ENCODE results near the gene PLA2G4B. TPM values are rescaled to one million over a fixed set of nuclear protein-coding genes. Genes with fewer than 3 reads are reported as not detected.

Gene PLA2G4B, protein sequence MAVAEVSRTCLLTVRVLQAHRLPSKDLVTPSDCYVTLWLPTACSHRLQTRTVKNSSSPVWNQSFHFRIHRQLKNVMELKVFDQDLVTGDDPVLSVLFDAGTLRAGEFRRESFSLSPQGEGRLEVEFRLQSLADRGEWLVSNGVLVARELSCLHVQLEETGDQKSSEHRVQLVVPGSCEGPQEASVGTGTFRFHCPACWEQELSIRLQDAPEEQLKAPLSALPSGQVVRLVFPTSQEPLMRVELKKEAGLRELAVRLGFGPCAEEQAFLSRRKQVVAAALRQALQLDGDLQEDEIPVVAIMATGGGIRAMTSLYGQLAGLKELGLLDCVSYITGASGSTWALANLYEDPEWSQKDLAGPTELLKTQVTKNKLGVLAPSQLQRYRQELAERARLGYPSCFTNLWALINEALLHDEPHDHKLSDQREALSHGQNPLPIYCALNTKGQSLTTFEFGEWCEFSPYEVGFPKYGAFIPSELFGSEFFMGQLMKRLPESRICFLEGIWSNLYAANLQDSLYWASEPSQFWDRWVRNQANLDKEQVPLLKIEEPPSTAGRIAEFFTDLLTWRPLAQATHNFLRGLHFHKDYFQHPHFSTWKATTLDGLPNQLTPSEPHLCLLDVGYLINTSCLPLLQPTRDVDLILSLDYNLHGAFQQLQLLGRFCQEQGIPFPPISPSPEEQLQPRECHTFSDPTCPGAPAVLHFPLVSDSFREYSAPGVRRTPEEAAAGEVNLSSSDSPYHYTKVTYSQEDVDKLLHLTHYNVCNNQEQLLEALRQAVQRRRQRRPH
- total RNA-seq (2021) (3.6 and 7.8 TPM in 2 replicates), Bru-seq, nascent RNA (percentile 44 among the genes with signal in this experiment), BruChase-seq, experiment 1, labeled RNA remaining after a 2-hour chase (percentile 62 among the genes with signal in this experiment), BruChase-seq, experiment 2, labeled RNA remaining after a 6-hour chase (percentile 68 among the genes with signal in this experiment)
- long read RNA-seq, result 0 reads

DNA sequence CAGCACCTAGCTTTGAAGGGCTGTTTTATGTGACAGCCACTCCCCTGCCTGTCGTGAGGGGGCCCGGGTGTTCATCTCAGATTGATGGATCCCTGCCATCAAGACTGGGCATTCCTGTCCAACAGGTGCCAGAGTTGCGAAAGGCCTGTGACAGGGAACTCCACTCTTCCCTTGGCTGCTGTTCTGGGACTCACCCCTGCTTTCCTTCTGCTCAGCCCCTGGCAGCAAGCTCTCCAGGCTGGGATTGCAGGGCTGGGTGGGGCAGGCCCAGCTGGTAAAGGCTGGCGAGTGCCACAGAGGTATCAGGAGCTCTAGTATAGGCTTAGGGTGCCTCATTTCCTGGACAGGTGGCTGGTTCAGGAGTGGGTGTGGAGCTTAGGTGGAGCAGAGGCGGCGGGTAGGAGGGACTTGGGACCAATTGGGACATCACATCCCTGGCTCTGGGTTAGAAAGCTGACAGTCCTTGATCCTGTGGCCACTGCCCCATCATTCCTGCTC lies at the start of gene PLA2G4B:
TSS of gene PLA2G4B (plus strand) at position 448 of the 498 bp plus-strand sequence. CDS start 67 bp downstream, outside the sequence.
- peak; percentile 92 to 96 for DNase-seq
- BruUV-seq (replicated peaks), result no TSS peak

DNA sequence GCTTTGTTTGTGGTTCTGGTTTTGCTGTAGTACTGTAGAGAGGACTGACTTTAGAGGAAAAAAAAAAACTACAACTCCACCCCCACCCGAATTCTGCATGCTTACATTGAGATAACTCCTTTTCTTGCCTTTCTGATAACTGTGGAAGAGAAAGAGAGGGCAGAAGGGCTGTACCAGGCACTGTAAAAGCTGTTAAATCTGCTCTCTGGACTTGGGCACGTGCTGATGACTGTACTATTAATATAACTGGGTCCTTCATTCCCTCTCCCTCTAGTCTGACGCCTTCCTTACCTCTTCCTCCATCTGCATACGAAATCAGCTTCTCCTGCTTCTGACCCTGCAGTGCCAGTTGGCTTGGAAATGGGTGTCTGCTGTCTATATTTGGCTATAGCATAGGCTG lies 49.4 kb upstream of the PLA2G4B start:
- H3K9me2 ChIP-seq (ENCODE audit: insufficient read depth), result no peaks in the 10 kb centered on the region
- H3K9me3 ChIP-seq (ENCODE audit: insufficient read depth, low read depth), result no peaks in the 10 kb centered on the region
- peaks cover 16% of the 10 kb centered on the region for H3K4me1 ChIP-seq (replicated peaks; ENCODE audit: insufficient read depth)
- H3K4me3 ChIP-seq, result no peak overlapping the region
- no peaks in the 10 kb centered on the region for H3K27me3 ChIP-seq (ENCODE audit: insufficient read depth, low read depth)
- H3K36me3 ChIP-seq (ENCODE audit: low read depth), result no peaks in the 10 kb centered on the region
- H3K27ac ChIP-seq, result no peak overlapping the region
- intact Hi-C loops (cut with micrococcal nuclease; ENCODE audit: unreplicated experiment), result no loop called here
- TF ChIP-seq, protein P1, sequence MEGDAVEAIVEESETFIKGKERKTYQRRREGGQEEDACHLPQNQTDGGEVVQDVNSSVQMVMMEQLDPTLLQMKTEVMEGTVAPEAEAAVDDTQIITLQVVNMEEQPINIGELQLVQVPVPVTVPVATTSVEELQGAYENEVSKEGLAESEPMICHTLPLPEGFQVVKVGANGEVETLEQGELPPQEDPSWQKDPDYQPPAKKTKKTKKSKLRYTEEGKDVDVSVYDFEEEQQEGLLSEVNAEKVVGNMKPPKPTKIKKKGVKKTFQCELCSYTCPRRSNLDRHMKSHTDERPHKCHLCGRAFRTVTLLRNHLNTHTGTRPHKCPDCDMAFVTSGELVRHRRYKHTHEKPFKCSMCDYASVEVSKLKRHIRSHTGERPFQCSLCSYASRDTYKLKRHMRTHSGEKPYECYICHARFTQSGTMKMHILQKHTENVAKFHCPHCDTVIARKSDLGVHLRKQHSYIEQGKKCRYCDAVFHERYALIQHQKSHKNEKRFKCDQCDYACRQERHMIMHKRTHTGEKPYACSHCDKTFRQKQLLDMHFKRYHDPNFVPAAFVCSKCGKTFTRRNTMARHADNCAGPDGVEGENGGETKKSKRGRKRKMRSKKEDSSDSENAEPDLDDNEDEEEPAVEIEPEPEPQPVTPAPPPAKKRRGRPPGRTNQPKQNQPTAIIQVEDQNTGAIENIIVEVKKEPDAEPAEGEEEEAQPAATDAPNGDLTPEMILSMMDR (conservative IDR thresholded peaks at IDR 0.05), result no peak
- TF ChIP-seq EZH2 (IDR thresholded peaks at IDR 0.05; ENCODE audit: low read depth), result no peak
- ChIA-PET CTCF (no interaction called here), POLR2A (ENCODE audit: unreplicated experiment) (no interaction called here)
- no peak overlapping the region for H3K4me2 ChIP-seq
- H2AFZ ChIP-seq, result no peak overlapping the region
- no TSS peak for BruUV-seq (replicated peaks)
- no peaks in the 10 kb centered on the region for H3F3A ChIP-seq (ENCODE audit: insufficient read depth, low read depth)
- DNase-seq, result no peak
- H3K79me2 ChIP-seq (ENCODE audit: low read depth), result no peaks in the 10 kb centered on the region
- H4K20me1 ChIP-seq (ENCODE audit: insufficient read depth), result no peaks in the 10 kb centered on the region

More for the DNA sequence above, at the start of gene PLA2G4B:
- H3K9me2 ChIP-seq (ENCODE audit: insufficient read depth), result no peaks in the 10 kb centered on the region
- intact Hi-C loops (cut with micrococcal nuclease; ENCODE audit: unreplicated experiment), result loop anchor here (2.0 kb wide), 1 partner anchor 134 kb away; the partner anchor contains the start of gene EHD4
- no peak within 1 kb of the TSS for H3K4me3 ChIP-seq
- H3K4me1 ChIP-seq (replicated peaks; ENCODE audit: insufficient read depth), result peaks cover 24% of the 10 kb centered on the region
- H4K20me1 ChIP-seq (ENCODE audit: insufficient read depth), result no peaks in the 10 kb centered on the region; the same call in 1 of the 2 replicates
- no peak within 1 kb of the TSS for H2AFZ ChIP-seq
- H3K9me3 ChIP-seq (ENCODE audit: insufficient read depth, low read depth), result no peaks in the 10 kb centered on the region
- ChIA-PET POLR2A (ENCODE audit: unreplicated experiment) (interaction anchor here (0.6 to 1.0 kb wide), 5 partner anchors 13 to 65 kb away, joined by 3 to 7 read pairs (median 6); partner anchors contain the start of gene MAPKBP1), CTCF (interaction anchor here (0.6 to 1.1 kb wide), 2 partner anchors 66 to 320 kb away, joined by 5 read pairs; no protein-coding TSS in a partner anchor)
- no peaks in the 10 kb centered on the region for H3K79me2 ChIP-seq (ENCODE audit: low read depth)
- H3K27me3 ChIP-seq (ENCODE audit: insufficient read depth, low read depth), result no peaks in the 10 kb centered on the region
- peak within 1 kb of the TSS; percentile 29; the same call in 1 of the 2 replicates for H3K27ac ChIP-seq
- peaks cover 8% of the 10 kb centered on the region; the same call in 1 of the 2 replicates for H3F3A ChIP-seq (ENCODE audit: insufficient read depth, low read depth)
- no peak for TF ChIP-seq EZH2 (IDR thresholded peaks at IDR 0.05; ENCODE audit: low read depth)
- TF ChIP-seq, protein P1 (conservative IDR thresholded peaks at IDR 0.05), result no peak
- H3K36me3 ChIP-seq (ENCODE audit: low read depth), result no peaks in the 10 kb centered on the region
- H3K4me2 ChIP-seq, result peak within 1 kb of the TSS; percentile 41

DNA sequence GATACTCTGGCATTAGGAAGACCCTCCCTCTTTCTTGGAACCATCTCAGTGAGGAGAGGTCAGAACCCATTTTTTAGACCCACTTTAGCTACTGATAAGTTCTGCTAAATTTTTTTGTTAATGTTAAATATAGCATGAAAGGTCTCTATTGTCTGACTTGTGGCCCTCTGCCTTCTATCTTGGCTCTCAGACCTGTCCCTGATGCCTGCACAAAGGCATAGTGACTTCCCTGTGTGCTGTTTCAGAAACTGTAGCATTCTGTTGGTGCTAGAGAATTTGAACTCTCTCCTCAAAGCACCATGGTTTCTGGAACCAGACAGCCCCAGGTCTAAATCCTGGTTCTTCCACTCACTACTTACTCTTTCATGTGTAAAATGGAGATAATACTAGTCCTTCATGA lies 49.0 kb upstream of the PLA2G4B start:
- no peaks in the 10 kb centered on the region for H3K79me2 ChIP-seq (ENCODE audit: low read depth)
- H3K9me2 ChIP-seq (ENCODE audit: insufficient read depth), result no peaks in the 10 kb centered on the region
- no peak for DNase-seq
- no peaks in the 10 kb centered on the region for H3F3A ChIP-seq (ENCODE audit: insufficient read depth, low read depth)
- intact Hi-C loops (cut with micrococcal nuclease; ENCODE audit: unreplicated experiment), result no loop called here
- no peak overlapping the region for H2AFZ ChIP-seq
- no peak overlapping the region for H3K27ac ChIP-seq
- H3K4me2 ChIP-seq, result no peak overlapping the region
- H3K4me3 ChIP-seq, result no peak overlapping the region
- no peaks in the 10 kb centered on the region for H3K27me3 ChIP-seq (ENCODE audit: insufficient read depth, low read depth)
- BruUV-seq (replicated peaks), result no TSS peak
- no peaks in the 10 kb centered on the region for H4K20me1 ChIP-seq (ENCODE audit: insufficient read depth)
- TF ChIP-seq, protein P1 (conservative IDR thresholded peaks at IDR 0.05), result no peak
- TF ChIP-seq EZH2 (IDR thresholded peaks at IDR 0.05; ENCODE audit: low read depth), result no peak
- POLR2A ChIA-PET (ENCODE audit: unreplicated experiment), result no interaction called here
- no peaks in the 10 kb centered on the region for H3K36me3 ChIP-seq (ENCODE audit: low read depth)
- H3K4me1 ChIP-seq (replicated peaks; ENCODE audit: insufficient read depth), result peaks cover 16% of the 10 kb centered on the region
- CTCF ChIA-PET, result no interaction called here
- no peaks in the 10 kb centered on the region for H3K9me3 ChIP-seq (ENCODE audit: insufficient read depth, low read depth)

Measured in PC-9 (cell line).